Measurements from ENCODE around the gene DCP1A. TPM values are rescaled to one million over a fixed set of nuclear protein-coding genes. Genes with fewer than 3 reads are reported as not detected.

The DCP1A gene
- total and polyA plus RNA-seq, 9 of the 15 experiments (the other 6 are each of a cell fraction or from before 2014, with no cell fraction given), result 6.6 to 33.7 (median 13.3) TPM

DNA sequence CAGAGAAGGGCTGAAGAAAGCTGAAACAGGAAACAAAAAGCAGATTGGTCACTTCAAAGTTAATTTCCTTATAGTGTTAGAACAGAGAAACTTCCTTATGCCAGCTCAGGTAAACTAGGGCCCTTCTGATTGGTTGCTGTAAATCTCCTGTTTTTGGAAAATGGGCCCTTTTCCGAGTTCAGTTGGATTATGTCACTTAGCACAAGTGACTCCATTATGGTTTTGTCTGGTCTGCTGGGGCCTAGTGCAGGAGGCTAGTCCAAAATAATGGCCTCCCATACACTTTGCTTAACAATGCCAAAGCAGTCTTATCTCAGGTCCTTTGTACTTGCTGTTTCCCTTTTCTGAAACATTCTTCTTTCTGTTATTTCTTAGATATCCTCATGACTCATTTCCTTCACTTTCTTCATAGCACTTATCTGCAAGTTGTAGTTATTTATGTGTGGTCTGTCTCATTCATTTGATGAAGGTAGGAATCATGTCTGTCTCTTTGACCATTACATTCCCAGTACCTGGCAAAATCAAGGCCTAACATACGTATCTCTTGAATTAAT is 7.7 kb upstream of the DCP1A start (continued):
- TF ChIP-seq ZNF347 (CRISPR knock-in tag; IDR thresholded peaks at IDR 0.05; ENCODE audit: low read depth), result peak; percentile 88; the same call in 1 of the 2 replicates
- peak; percentile 81 for TF ChIP-seq SMARCE1 (IDR thresholded peaks at IDR 0.05)
- 0 out of 2 replicates have a peak, but pooled peaks have one; percentile 26 for TF ChIP-seq L3MBTL2 (IDR thresholded peaks at IDR 0.05)
- peak in 1 of 2 experiments; percentile 74; a peak in 1 of 4 replicates for TF ChIP-seq SRF (CRISPR knock-in tag; IDR thresholded peaks at IDR 0.05)
- peak in 1 of 2 experiments; percentile 54; a peak in 1 of 4 replicates for TF ChIP-seq HDAC1 (IDR thresholded peaks at IDR 0.05)
- TF ChIP-seq ZNF717 (CRISPR knock-in tag; IDR thresholded peaks at IDR 0.05), result no peak
- TF ChIP-seq, protein P1, sequence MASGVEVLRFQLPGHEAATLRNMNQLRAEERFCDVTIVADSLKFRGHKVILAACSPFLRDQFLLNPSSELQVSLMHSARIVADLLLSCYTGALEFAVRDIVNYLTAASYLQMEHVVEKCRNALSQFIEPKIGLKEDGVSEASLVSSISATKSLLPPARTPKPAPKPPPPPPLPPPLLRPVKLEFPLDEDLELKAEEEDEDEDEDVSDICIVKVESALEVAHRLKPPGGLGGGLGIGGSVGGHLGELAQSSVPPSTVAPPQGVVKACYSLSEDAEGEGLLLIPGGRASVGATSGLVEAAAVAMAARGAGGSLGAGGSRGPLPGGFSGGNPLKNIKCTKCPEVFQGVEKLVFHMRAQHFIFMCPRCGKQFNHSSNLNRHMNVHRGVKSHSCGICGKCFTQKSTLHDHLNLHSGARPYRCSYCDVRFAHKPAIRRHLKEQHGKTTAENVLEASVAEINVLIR (CRISPR knock-in tag; IDR thresholded peaks at IDR 0.05), result peak; percentile 91
- TF ChIP-seq FOXA3 (CRISPR knock-in tag; conservative IDR thresholded peaks at IDR 0.05 in 1 of 2, IDR thresholded peaks at IDR 0.05 in 1 of 2), result peak in 1 of 2 experiments; percentile 60; a peak in 1 of 4 replicates
- no peak for TF ChIP-seq RBM22 (IDR thresholded peaks at IDR 0.05; ENCODE audit: low read depth, low read length, poor library complexity, severe bottlenecking)
- TF ChIP-seq MECOM (CRISPR knock-in tag; IDR thresholded peaks at IDR 0.05), result peak; percentile 97
- TF ChIP-seq NR3C1 (CRISPR knock-in tag; IDR thresholded peaks at IDR 0.05), result no peak
- no peak for TF ChIP-seq COPS2 (conservative IDR thresholded peaks at IDR 0.05)
- TF ChIP-seq, protein P2, sequence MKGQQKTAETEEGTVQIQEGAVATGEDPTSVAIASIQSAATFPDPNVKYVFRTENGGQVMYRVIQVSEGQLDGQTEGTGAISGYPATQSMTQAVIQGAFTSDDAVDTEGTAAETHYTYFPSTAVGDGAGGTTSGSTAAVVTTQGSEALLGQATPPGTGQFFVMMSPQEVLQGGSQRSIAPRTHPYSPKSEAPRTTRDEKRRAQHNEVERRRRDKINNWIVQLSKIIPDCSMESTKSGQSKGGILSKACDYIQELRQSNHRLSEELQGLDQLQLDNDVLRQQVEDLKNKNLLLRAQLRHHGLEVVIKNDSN (CRISPR knock-in tag; IDR thresholded peaks at IDR 0.05), result no peak
- TF ChIP-seq MAFK (IDR thresholded peaks at IDR 0.05; ENCODE audit: low read length), result no peak
- no peak for TF ChIP-seq ZNF146 (CRISPR knock-in tag; IDR thresholded peaks at IDR 0.05; ENCODE audit: unreplicated experiment)
- TF ChIP-seq ZBTB17 (CRISPR knock-in tag; IDR thresholded peaks at IDR 0.05), result peak; percentile 95
- TF ChIP-seq, protein P3, sequence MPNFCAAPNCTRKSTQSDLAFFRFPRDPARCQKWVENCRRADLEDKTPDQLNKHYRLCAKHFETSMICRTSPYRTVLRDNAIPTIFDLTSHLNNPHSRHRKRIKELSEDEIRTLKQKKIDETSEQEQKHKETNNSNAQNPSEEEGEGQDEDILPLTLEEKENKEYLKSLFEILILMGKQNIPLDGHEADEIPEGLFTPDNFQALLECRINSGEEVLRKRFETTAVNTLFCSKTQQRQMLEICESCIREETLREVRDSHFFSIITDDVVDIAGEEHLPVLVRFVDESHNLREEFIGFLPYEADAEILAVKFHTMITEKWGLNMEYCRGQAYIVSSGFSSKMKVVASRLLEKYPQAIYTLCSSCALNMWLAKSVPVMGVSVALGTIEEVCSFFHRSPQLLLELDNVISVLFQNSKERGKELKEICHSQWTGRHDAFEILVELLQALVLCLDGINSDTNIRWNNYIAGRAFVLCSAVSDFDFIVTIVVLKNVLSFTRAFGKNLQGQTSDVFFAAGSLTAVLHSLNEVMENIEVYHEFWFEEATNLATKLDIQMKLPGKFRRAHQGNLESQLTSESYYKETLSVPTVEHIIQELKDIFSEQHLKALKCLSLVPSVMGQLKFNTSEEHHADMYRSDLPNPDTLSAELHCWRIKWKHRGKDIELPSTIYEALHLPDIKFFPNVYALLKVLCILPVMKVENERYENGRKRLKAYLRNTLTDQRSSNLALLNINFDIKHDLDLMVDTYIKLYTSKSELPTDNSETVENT (CRISPR knock-in tag; IDR thresholded peaks at IDR 0.05), result no peak
- no peak for TF ChIP-seq PRPF4 (IDR thresholded peaks at IDR 0.05; ENCODE audit: insufficient read depth, low read depth, low read length, poor library complexity, severe bottlenecking)
- TF ChIP-seq, protein P4, sequence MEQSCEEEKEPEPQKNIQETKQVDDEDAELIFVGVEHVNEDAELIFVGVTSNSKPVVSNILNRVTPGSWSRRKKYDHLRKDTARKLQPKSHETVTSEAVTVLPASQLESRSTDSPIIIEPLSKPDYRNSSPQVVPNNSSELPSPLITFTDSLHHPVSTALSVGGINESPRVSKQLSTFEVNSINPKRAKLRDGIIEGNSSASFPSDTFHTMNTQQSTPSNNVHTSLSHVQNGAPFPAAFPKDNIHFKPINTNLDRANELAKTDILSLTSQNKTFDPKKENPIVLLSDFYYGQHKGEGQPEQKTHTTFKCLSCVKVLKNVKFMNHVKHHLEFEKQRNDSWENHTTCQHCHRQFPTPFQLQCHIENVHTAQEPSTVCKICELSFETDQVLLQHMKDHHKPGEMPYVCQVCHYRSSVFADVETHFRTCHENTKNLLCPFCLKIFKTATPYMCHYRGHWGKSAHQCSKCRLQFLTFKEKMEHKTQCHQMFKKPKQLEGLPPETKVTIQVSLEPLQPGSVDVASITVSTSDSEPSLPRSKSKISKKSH (CRISPR knock-in tag; IDR thresholded peaks at IDR 0.05), result peak; percentile 83; the same call in 1 of the 2 replicates
- peak; percentile 97 for TF ChIP-seq ZNF76 (CRISPR knock-in tag; IDR thresholded peaks at IDR 0.05; ENCODE audit: borderline replicate concordance)
- peak; percentile 95 for TF ChIP-seq ILK (tag; IDR thresholded peaks at IDR 0.05; ENCODE audit: borderline replicate concordance, low read depth)
- TF ChIP-seq ZNF57 (CRISPR knock-in tag; IDR thresholded peaks at IDR 0.05), result peak; percentile 91

All from K562 (cell line).